Stimulated activated CD8-positive, alpha-beta memory T cell treated with anti-CD3 and anti-CD28 coated beads, Interleukin-12 subunit alpha, Interleukin-12 subunit beta, amount 100 ng/mL, for 24 hours (primary cell): Measurements from ENCODE around the gene POLR1F.

Experiments
- DNase-seq: peaks from one replicate; pipeline ENCODE4 v3.0.0-alpha.2; 2020; ENCODE audit errors: extremely low read depth

Gene POLR1F

DNA sequence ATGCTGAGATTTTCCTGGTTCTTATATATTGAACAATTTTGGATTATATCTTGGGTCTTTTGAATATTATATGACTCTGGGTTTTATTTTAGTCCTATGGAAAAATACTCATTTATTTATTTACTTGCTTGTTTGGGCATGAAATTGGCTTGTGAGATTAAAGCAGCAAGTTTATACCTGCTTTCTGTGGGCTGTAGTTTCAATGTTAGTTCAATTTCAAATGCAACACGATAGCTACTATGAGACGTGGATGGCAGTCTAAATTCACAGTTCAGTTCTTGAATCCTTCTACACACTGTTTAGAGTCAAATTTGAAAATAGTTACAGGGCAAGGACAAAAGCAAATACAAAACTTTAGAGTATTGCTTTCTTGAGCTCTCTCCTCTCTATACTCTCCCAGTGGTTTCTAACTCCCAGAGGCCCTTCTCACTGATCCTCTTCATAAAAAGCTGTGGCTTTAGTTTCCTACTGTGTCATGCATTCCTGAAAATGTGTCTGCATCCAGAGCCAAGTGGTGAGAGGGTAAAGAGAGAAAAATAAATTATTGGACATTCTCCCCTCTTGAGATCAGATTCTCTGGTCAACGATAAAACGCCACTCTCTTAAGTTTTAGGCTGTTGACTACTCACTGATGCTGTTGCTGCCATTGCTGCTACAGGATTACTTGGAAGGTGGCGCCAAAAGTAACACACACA, 34.4 kb downstream of the POLR1F start:
- no peak for DNase-seq

DNA sequence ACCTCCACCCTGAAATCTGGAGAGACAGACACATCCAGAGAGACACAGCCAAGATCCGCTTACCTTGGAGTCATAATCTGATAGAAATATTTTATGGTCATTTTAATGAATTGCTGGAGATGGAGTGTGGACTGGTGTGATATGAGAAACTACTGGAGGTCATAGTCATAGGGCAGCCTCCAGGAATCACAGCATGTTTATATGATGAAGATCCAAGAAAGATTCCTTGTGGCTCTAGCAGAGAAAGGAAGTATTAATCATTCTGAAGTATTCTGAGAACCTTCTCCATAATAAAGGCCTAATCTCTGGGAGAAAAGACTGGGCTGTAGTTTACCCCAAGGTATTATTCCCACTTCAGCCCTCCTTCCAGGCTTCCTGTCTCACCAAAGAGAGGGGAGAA, 38.0 kb downstream of the POLR1F start:
- DNase-seq = no peak

DNA sequence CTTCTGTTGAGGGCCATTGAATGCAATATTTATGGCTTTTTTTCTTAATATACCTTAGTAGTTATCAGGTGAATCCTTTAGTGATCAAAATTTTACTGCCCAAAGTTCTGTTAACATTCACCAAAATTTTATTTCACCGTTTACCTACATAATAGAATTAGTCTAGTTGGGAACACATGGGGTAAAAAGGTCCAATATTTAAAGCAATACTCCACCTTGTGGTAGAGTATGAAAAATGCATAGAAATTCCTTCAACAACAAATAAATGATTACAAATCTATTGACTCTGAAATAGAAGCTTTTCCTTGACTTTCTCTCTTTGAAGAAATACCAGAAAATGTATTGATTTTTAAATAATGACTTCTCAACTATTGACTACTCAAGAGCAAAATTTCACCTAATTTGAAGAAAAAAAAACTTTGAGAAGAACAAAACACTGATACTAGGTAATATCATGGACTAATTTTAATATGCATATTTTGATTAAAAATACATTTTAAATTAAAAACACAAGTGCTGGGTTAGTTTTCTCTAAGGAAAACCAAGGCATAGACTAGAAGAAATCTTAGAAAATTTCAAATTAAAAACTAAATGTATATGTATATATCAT, 43.3 kb downstream of the POLR1F start:
- no peak for DNase-seq

DNA sequence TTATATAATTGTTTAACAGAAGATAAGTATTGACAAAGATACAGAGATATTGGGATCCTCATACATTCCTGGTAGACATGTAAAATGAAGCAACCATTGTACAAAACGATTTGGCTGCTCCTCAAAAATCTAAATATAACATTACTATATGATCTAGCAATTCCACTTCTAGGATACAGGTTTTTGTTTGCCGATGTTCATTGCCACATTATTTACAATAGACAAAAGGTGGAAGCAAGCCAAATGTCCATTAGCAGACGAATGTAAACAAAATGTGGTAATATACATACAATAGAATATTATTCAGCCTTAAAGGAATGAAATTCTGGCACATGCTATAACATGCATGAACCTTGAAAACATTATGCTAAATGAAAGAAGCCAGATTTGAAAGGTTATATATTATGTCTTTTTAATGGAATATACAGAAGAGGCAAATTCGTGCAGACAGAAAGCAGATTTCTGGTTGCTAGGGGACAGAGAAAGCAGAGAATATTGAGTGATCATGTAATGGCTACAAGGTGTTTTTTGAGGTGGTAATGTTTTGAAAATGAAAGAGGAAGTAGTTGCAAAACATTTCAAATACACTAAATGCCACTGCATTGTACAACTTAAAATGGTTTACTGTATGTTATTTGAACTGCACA, 44.9 kb downstream of the POLR1F start:
- DNase-seq = no peak

DNA sequence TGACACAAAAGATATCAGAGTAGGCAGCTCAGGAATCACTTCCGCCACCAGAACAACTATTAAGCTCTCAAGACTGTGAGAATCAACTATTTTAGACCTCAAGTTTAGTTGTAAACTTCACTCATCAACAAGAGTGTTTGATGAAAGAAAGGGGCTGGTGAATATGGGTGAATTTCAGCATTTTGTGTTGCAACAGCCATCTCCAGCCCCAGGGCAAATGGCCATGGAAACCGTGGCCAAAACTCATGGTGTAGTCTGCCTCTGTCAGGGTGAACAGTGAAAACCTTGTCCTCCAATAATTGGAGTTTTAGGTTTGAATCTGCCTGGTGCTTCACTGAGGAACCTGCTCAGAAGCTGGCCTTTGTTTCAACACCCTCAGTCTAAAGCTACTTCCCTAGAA, 60.0 kb downstream of the POLR1F start:
- no peak for DNase-seq
